Lower leg skin (tissue), 4 donors: ENCODE data around the gene IL17RA. TPM values are rescaled to one million over a fixed set of nuclear protein-coding genes. Genes with fewer than 3 reads are reported as not detected.

Experiments
- DNase-seq, 2 donors: peaks; one replicate each; pipeline ENCODE4 v3.0.0-alpha.2; 2019; ENCODE audit warnings: low spot score in 2 of 2
- H3K4me3 ChIP-seq: fragments of 200-600 bp; sonication (generic); 2 replicates; pipeline ENCODE4 v1.5.1; 2017; ENCODE audit warnings: mild to moderate bottlenecking, low read depth; ENCODE audit not compliant: poor library complexity, severe bottlenecking
- POLR2A ChIP-seq, 2 donors: fragments of 450-650 bp; IDR thresholded peaks; one replicate each; pipeline ENCODE4 v1.6.1; 2016 to 2017; ENCODE audit warnings: antibody characterized with exemption in 2 of 2, mild to moderate bottlenecking in 1 of 2, moderate library complexity in 1 of 2
- WGBS, 2 donors: methylation state at CpG; one replicate each; pipeline ENCODE4 v1.1.5; 2018; 5-methylcytosine and 5-hydroxymethylcytosine counted together
- intact Hi-C: fragments of 100-400 bp; cut with DNase I; formaldehyde crosslinking; loops from one replicate; pipeline ENCODE4 v1.15.0; 2023; ENCODE audit warnings: low total_unique reads
- total RNA-seq, 4 donors: library from RNA; depleted of rRNA; stranded (reverse); fragments of >200 nt; gene quantifications; one replicate each; pipeline ENCODE4 v1.1.0, GENCODE V29; 2016
- TF ChIP-seq, protein P1 (sequence below), 3 donors: fragments of 450-650 bp; IDR thresholded peaks; one replicate each; pipeline ENCODE4 v1.5.1; 2016; ENCODE audit warnings: antibody characterized with exemption in 3 of 3, mild to moderate bottlenecking in 3 of 3, moderate library complexity in 2 of 3

IL17RA gene
- total RNA-seq, 4 donors from 2014 or later, result 17.6 to 30.6 (median 21.3) TPM

DNA sequence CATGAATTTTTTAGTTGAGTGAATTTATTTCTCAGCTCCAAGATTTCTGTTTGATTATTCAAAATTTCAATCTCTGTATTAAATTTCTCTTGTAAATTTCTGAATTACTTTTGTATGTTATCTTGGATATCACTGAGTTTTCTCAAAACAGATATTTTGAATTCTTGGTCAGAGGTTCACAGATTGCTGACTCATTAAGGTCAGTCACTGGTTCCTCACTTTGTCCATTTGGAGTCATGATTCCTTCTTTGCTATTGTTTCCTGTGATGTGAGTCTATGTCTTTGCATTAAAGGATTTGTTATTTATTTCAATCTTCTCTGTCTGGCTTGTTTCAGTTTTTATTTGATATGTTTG, 10.2 kb upstream of the IL17RA start:
- no peak for DNase-seq
- H3K4me3 ChIP-seq, result no peak overlapping the region
- intact Hi-C loops, result loop anchor here (5.0 to 10.0 kb wide), 2 partner anchors 90 to 428 kb away; no protein-coding TSS in a partner anchor
- TF ChIP-seq, protein P1, sequence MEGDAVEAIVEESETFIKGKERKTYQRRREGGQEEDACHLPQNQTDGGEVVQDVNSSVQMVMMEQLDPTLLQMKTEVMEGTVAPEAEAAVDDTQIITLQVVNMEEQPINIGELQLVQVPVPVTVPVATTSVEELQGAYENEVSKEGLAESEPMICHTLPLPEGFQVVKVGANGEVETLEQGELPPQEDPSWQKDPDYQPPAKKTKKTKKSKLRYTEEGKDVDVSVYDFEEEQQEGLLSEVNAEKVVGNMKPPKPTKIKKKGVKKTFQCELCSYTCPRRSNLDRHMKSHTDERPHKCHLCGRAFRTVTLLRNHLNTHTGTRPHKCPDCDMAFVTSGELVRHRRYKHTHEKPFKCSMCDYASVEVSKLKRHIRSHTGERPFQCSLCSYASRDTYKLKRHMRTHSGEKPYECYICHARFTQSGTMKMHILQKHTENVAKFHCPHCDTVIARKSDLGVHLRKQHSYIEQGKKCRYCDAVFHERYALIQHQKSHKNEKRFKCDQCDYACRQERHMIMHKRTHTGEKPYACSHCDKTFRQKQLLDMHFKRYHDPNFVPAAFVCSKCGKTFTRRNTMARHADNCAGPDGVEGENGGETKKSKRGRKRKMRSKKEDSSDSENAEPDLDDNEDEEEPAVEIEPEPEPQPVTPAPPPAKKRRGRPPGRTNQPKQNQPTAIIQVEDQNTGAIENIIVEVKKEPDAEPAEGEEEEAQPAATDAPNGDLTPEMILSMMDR (IDR thresholded peaks at IDR 0.05), result no peak
- no peak for TF ChIP-seq POLR2A (IDR thresholded peaks at IDR 0.05)

DNA sequence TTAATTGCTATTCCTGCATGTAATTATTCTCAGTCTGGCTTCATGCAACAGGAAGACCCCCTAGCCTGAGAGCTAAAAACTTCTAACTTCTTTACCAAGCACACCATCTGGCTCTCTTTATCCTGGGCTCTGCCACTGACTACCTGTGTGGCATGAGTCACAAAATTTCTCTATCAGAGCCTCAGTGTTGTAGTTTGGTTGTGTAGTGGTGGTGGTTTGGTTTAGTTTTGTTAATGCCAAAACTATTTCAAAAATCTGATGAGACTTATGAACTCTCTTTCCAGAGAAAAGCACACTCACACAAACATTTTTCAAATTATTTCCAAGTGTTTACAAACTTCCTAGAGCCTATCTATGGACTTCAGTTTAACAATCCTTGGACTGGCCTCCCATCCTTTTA, 7.5 kb upstream of the IL17RA start:
- TF ChIP-seq POLR2A (IDR thresholded peaks at IDR 0.05), result no peak
- TF ChIP-seq, protein P1 (IDR thresholded peaks at IDR 0.05), result no peak
- H3K4me3 ChIP-seq, result no peak overlapping the region
- intact Hi-C loops, result loop anchor here (5.0 to 10.0 kb wide), 2 partner anchors 88 to 425 kb away; no protein-coding TSS in a partner anchor
- DNase-seq, result no peak

DNA sequence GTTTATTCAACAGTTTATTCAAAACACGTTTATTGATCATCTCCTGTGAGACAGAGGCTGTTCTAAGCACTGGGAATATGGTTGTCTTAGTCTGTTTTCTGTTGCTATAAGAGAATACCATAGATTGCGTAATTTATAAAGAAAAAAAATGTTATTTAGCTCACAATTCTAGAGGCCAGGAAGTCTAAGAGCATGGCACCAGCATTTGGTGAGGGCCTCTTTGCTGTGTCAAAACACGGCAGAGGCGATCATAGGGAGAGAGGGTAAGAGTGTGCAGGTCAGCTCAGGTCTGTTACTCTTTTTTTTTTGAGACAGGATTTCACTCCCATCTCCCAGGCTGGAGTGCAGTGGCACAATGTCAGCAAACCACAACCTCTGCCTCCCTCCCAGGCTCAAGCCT, 5.2 kb upstream of the IL17RA start:
- intact Hi-C loops, result loop anchor here (5.0 to 10.0 kb wide), 2 partner anchors 85 to 423 kb away; no protein-coding TSS in a partner anchor
- WGBS, 2 donors, result 83 to 85% methylated on average over 4 of the region's 4 CpGs
- TF ChIP-seq, protein P1 (IDR thresholded peaks at IDR 0.05), result no peak
- TF ChIP-seq POLR2A (IDR thresholded peaks at IDR 0.05), result no peak
- H3K4me3 ChIP-seq, result no peak overlapping the region
- DNase-seq, result peak in 1 of 2 donors; percentile 32

DNA sequence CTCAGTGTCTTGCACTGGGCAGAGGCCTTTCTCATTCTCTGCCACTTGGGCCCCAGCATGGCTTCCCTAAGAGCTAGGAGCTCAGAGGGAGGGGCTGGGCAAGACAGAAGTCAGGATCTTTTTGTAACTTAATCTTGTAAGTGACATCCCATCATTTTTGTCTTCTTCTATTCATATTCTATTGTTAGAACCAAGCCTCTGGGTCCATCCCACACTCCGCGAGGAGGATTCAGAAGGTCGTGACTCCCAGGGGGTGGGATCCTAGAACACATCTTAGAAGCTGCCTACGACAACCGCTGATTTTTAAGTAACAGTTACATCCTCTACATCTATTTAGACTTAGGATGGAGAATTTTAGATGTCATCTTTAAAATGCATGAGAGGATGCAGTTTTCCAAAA, 1.5 kb upstream of the IL17RA start:
- no peak overlapping the region for H3K4me3 ChIP-seq
- whole genome bisulfite sequencing, 2 donors, result 94 to 95% methylated on average over 5 of the region's 5 CpGs
- TF ChIP-seq POLR2A (IDR thresholded peaks at IDR 0.05), result no peak
- TF ChIP-seq, protein P1 (IDR thresholded peaks at IDR 0.05), result no peak
- intact Hi-C loops, result no loop called here
- peak in 1 of 2 donors; percentile 45 for DNase-seq

DNA sequence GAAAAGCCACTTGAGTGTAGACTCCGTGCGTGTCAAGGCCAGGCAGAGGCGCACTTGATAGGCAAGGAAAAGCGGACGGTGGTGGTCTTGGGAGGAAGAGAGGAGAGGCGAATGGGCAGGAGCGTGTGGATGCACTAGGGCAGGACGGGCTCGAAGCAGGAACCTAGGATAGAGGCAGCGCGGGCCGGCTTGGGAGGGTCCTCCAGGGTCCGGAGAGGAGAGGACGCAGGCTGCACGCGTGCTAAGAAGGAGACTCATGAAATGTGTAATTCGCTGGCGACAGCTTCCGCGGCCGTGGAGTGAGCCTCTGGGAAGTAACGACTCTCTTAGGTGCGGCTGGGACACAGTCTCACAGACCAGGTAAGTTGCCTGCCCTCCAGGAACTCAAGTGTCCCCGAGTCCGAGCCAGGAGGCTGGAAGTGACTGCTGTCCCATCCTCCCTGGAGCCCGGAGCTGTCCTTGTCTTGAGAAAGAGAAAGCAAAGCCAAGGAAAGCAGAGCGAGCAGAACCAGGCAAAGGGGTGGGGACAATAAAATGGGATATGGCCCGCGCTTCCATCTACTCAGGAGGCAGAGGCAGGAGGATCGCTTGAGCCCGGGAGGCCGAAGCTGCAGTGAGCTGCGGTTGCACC, 874 bp upstream of the IL17RA start:
- DNase-seq, result peak in 1 of 2 donors; percentile 85
- TF ChIP-seq, protein P1 (IDR thresholded peaks at IDR 0.05), result no peak
- no peak for TF ChIP-seq POLR2A (IDR thresholded peaks at IDR 0.05)
- 83 to 85% methylated on average over 33 of the region's 33 CpGs for WGBS, 2 donors
- H3K4me3 ChIP-seq, result no peak overlapping the region
- intact Hi-C loops, result no loop called here
